Esophagus muscularis mucosa (tissue), 4 donors: ENCODE measurements around the gene HOXA10. TPM values are rescaled to one million over a fixed set of nuclear protein-coding genes. Genes with fewer than 3 reads are reported as not detected.

Experiments
- DNase-seq: peaks from one replicate; pipeline ENCODE4 v3.0.0-alpha.2; 2017; ENCODE audit errors: extremely low spot score
- H3K27ac ChIP-seq, 4 donors: fragments of 200-600 bp; sonication (generic); replicated peaks in 1 of 4; 1 replicate in 3 of 4; 2 replicates in 1 of 4; pipeline ENCODE4 v1.5.1; 2016 to 2019; ENCODE audit warnings: mild to moderate bottlenecking in 1 of 4
- H3K27me3 ChIP-seq, 4 donors: fragments of 200-600 bp; sonication (generic); one replicate each; pipeline versions ENCODE4 v1.5.1 to v1.6.0; 2016 to 2019
- H3K36me3 ChIP-seq, 4 donors: fragments of 200-600 bp; sonication (generic); one replicate each; pipeline ENCODE4 v1.5.1; 2016 to 2019
- H3K4me1 ChIP-seq, 4 donors: fragments of 200-600 bp; sonication (generic); one replicate each; pipeline ENCODE4 v1.5.1; 2016 to 2019
- H3K4me3 ChIP-seq, 4 donors: fragments of 200-600 bp; sonication (generic); 1 replicate in 2 of 4; 2 replicates in 2 of 4; pipeline ENCODE4 v1.5.1; 2016 to 2019; ENCODE audit warnings: mild to moderate bottlenecking in 4 of 4, moderate library complexity in 1 of 4
- H3K9me3 ChIP-seq, 4 donors: fragments of 200-600 bp; sonication (generic); 1 replicate in 3 of 4; 2 replicates in 1 of 4; pipeline ENCODE4 v1.5.1; 2016 to 2019
- CTCF ChIP-seq, 3 experiments: fragments of 200-600 bp in 2 of 3; fragments of 450-650 bp in 1 of 3; sonication (generic) in 2 of 3; IDR thresholded peaks; one replicate each; pipeline ENCODE4 v1.5.1; 2017 to 2019; ENCODE audit warnings: antibody characterized with exemption in 3 of 3, mild to moderate bottlenecking in 2 of 3, moderate library complexity in 1 of 3
- EP300 ChIP-seq: sonication (generic); formaldehyde crosslinking; IDR thresholded peaks from one replicate; pipeline ENCODE4 v1.6.1; 2017; ENCODE audit warnings: antibody characterized with exemption
- POLR2A ChIP-seq: fragments of 450-650 bp; IDR thresholded peaks from one replicate; pipeline ENCODE4 v1.6.1; 2017; ENCODE audit warnings: antibody characterized with exemption, moderate library complexity, mild to moderate bottlenecking, low read depth
- POLR2AphosphoS5 ChIP-seq, 2 donors: sonication (generic); formaldehyde crosslinking; IDR thresholded peaks; one replicate each; pipeline ENCODE4 v1.6.1; 2017; ENCODE audit warnings: antibody characterized with exemption in 2 of 2
- WGBS: methylation state at CpG from one replicate; pipeline ENCODE4 v1.1.5; 2018; 5-methylcytosine and 5-hydroxymethylcytosine counted together
- intact Hi-C: fragments of 100-400 bp; cut with DNase I; formaldehyde crosslinking; loops from one replicate; pipeline ENCODE4 v1.15.1; 2023
- total RNA-seq, 4 donors: library from RNA; depleted of rRNA; stranded (reverse); fragments of >200 nt; gene quantifications; one replicate each; pipeline versions ENCODE4 v1.1.0 to v1.2.1, GENCODE V29; 2016

The HOXA10 gene
- total RNA-seq, 4 donors from 2014 or later, result not detected

- no peak for DNase-seq
- TF ChIP-seq EP300 (no peak), CTCF (IDR thresholded peaks at IDR 0.05) (peak; percentile 77 to 93 (median 80)), POLR2A (no peak), POLR2AphosphoS5 (IDR thresholded peaks at IDR 0.05) (peak; percentile 70 to 83)
- Histone ChIP-seq H3K4me3 (peak overlapping the region; percentile 41 to 58 (median 44)), H3K36me3 (no peaks in the 10 kb centered on the region), H3K27ac (peak overlapping the region in 3 of 4 donors; percentile 1 to 21 (median 10)), H3K4me1 (peaks cover 45 to 57% (median 53%) of the 10 kb centered on the region in 4 donors), H3K27me3 (peaks cover 28 to 91% (median 52%) of the 10 kb centered on the region in 4 donors), H3K9me3 (no peaks in the 10 kb centered on the region)
- 4% methylated on average over 18 of the region's 58 CpGs for WGBS
- intact Hi-C loops, result loop anchor here (10.0 kb wide), 1 partner anchor 1256 kb away; no protein-coding TSS in a partner anchor
These were observed 23.4 kb downstream of the HOXA10 start for GRCh38 chr7:27150568-27151340.

- H3K27ac ChIP-seq, result no peak overlapping the region
- intact Hi-C loops, result loop anchor here (10.0 kb wide), 3 partner anchors 125 to 1255 kb away; partner anchors contain the start of genes CBX3 and HNRNPA2B1
- TF ChIP-seq POLR2AphosphoS5 (IDR thresholded peaks at IDR 0.05), result no peak
- no peaks in the 10 kb centered on the region for H3K36me3 ChIP-seq
- no peaks in the 10 kb centered on the region for H3K9me3 ChIP-seq
- peak overlapping the region; percentile 41 to 58 (median 44) for H3K4me3 ChIP-seq
- no peak for DNase-seq
- peaks cover 38 to 51% (median 47%) of the 10 kb centered on the region in 4 donors for H3K4me1 ChIP-seq
- 78% methylated on average over 9 of the region's 13 CpGs for WGBS
- H3K27me3 ChIP-seq, result peaks cover 27 to 89% (median 47%) of the 10 kb centered on the region in 4 donors
These were observed 24.1 kb downstream of the HOXA10 start for GRCh38 chr7:27149842-27150567.

GRCh38 chr7:27148756-27149641 lies 25.1 kb downstream of the HOXA10 start:
- H3K27me3 ChIP-seq, result peaks cover 24 to 89% (median 39%) of the 10 kb centered on the region in 4 donors
- no peak overlapping the region for H3K4me3 ChIP-seq
- peaks cover 35 to 52% (median 49%) of the 10 kb centered on the region in 4 donors for H3K4me1 ChIP-seq
- no peaks in the 10 kb centered on the region for H3K9me3 ChIP-seq
- TF ChIP-seq EP300, result no peak
- WGBS, result 68% methylated on average over 23 of the region's 30 CpGs
- intact Hi-C loops, result loop anchor here (10.0 kb wide), 2 partner anchors 124 to 944 kb away; partner anchors contain the start of genes CBX3 and HNRNPA2B1
- DNase-seq, result no peak
- H3K36me3 ChIP-seq, result no peaks in the 10 kb centered on the region
- H3K27ac ChIP-seq, result peak overlapping the region in 2 of 4 donors; percentile 7 to 26

GRCh38 chr7:27148031-27148755 lies 25.9 kb downstream of the HOXA10 start:
- intact Hi-C loops, result loop anchor here (10.0 kb wide), 2 partner anchors 123 to 943 kb away; partner anchors contain the start of genes CBX3 and HNRNPA2B1
- Histone ChIP-seq H3K4me1 (peaks cover 37 to 59% (median 52%) of the 10 kb centered on the region in 4 donors), H3K27ac (peak overlapping the region in 2 of 4 donors; percentile 30 to 43), H3K27me3 (peaks cover 17 to 82% (median 31%) of the 10 kb centered on the region in 4 donors), H3K9me3 (no peaks in the 10 kb centered on the region), H3K36me3 (no peaks in the 10 kb centered on the region), H3K4me3 (peak overlapping the region; percentile 37 to 53 (median 42))
- TF ChIP-seq POLR2AphosphoS5 (IDR thresholded peaks at IDR 0.05) (no peak), CTCF (IDR thresholded peaks at IDR 0.05) (no peak), EP300 (no peak), POLR2A (no peak)
- DNase-seq, result no peak
- WGBS, result 72% methylated on average over 22 of the region's 28 CpGs
